GM18498 (cell line): Measurements from ENCODE around the gene CLEC4G.
A peak's percentile ranks its signal among the peaks of the same experiment; 100 is the strongest.
"Not testable (repeated sequence)": the region's sequence is repeated elsewhere in the genome, so short reads cannot be mapped to it uniquely, and the experiment has no call there.

Source experiments
- ATAC-seq: cut with Tn5 transposase; IDR thresholded peaks from one replicate; pipeline ENCODE4 v1.9.1; 2021; ENCODE audit warnings: mild to moderate bottlenecking, moderate library complexity; ENCODE audit not compliant: unreplicated experiment

Gene CLEC4G, protein sequence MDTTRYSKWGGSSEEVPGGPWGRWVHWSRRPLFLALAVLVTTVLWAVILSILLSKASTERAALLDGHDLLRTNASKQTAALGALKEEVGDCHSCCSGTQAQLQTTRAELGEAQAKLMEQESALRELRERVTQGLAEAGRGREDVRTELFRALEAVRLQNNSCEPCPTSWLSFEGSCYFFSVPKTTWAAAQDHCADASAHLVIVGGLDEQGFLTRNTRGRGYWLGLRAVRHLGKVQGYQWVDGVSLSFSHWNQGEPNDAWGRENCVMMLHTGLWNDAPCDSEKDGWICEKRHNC

GRCh38 chr19:7732045-7732444 is at the start of gene CLEC4G:
Gene CLEC4G (minus strand): TSS chr19:7732110. CDS start chr19:7732102, 8 bp downstream.
- ATAC-seq, result no peak

DNA sequence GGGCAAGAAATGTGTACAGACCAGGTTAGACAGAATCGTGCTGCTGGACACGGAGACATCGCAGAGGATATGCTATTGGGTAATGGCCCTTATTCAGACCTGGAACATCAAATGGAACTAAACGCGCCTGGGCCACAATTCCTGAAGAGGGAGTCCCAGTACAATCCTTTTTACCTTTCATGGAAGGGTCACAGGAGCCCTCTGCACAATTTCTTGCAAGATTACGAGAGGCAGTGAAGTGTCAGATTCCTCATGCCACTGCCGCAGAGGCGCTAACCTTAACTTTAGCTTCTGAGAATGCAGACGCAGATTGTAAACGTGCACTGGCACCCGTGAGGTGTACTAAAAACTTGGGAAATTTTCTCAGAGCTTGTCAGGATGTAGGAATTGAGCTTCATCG is 49.2 kb upstream of the CLEC4G start:
- no peak for ATAC-seq

- no peak for ATAC-seq
These were observed 47.9 kb upstream of the CLEC4G start for GRCh38 chr19:7779631-7780486.

- ATAC-seq, result no peak
These were observed 46.2 kb upstream of the CLEC4G start for GRCh38 chr19:7778081-7778480.

GRCh38 chr19:7775761-7776160 is 43.9 kb upstream of the CLEC4G start:
- ATAC-seq, result no peak

GRCh38 chr19:7773841-7774240 is 41.9 kb upstream of the CLEC4G start:
- no peak for ATAC-seq

DNA sequence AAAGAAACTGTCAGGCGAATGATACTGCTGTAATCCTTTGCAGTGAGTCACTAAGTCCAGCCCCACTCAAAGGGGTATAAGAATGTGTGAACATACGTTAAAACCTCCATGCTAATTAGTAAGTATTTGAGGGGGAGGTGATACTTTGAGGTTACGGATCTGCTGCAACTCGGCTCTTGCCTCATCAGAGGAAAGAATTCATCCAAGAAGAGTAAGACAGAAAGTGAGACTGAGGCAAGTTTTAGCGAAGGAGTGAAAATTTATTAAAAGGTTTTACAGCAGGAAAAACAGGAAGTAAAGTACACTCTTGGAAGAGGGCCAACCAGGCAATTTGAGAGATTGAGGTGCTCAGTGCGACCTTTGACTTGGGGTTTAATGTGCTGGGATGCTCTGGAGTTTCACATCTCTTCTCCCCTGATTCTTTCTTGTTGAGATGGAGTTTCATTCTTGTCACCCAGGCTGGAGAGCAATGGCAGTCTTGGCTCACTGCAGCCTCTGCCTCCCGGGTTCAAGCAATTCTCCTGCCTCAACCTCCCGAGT is 40.9 kb upstream of the CLEC4G start:
- peak; percentile 51 for ATAC-seq

DNA sequence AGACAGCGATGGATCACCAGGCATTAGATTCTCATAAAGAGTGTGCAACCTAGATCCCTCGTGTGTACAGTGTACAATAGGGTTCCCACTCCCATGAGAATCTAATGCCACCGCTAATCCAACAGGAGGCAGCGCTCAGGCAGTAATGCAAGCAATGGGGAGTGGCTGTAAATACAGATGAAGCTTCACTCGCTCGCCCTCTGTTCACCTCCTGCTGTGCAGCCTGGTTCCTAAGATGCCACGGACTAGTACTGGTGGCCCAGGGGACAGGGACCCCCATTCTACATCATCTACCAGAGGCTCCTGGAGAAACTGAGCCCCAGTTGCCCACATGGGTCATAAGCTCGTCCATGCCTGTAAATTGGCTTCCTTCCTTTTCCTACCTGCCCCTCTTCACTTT is 39.2 kb upstream of the CLEC4G start:
- no peak for ATAC-seq

- ATAC-seq, result no peak
These were observed 37.3 kb upstream of the CLEC4G start for GRCh38 chr19:7769171-7769570.

DNA sequence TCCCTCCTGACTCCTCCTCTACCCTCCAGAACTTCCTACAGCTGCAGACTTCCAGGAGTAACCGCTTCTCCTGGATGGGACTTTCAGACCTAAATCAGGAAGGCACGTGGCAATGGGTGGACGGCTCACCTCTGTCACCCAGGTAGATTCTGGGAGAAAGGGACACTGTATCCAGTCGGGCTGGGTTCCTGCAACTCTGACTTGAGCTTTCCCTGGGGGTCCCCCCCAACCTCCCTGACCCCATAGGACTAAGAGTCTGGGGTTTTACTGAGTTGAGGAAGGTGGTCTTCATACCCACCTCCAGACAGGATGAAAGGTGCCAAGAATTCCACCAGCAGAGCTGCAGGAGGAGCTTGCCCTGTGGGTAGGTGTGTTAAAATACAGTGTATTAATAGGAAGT is 35.6 kb upstream of the CLEC4G start:
- ATAC-seq, result no peak

DNA sequence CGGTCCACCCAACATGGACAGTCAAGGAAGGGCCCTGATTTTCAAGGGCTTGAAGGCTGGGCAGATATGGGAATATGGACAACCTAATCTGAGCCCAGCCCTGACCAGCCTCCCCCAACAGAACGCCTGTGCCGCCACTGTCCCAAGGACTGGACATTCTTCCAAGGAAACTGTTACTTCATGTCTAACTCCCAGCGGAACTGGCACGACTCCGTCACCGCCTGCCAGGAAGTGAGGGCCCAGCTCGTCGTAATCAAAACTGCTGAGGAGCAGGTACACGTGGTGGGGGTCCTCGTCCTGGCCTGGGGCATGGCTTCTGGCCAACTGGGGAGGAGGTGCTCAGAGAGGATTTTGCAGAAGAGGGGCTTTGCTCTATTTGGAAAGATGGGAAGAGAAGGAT is 34.6 kb upstream of the CLEC4G start:
- no peak for ATAC-seq

DNA sequence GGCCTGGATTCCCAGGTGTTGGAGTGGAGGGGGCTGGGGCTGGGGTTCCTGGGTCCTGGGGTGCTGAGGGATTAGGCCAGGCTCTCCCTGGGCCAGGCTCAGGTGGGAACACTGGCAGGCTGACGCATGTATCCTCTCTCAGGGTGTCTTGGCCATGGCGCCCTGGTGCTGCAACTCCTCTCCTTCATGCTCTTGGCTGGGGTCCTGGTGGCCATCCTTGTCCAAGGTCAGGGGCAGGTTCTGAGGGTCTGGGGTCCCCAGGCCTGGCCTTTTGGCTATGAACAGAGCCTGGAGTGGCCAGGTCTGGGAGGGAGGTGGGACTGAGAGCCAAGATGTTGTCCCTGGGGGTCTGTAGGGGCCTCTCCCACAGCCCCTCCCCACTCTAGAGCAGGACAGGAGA is 33.1 kb upstream of the CLEC4G start:
- not testable (repeated sequence) for ATAC-seq

- ATAC-seq, result not testable (repeated sequence)
These were observed 32.2 kb upstream of the CLEC4G start for GRCh38 chr19:7764157-7764556.

DNA sequence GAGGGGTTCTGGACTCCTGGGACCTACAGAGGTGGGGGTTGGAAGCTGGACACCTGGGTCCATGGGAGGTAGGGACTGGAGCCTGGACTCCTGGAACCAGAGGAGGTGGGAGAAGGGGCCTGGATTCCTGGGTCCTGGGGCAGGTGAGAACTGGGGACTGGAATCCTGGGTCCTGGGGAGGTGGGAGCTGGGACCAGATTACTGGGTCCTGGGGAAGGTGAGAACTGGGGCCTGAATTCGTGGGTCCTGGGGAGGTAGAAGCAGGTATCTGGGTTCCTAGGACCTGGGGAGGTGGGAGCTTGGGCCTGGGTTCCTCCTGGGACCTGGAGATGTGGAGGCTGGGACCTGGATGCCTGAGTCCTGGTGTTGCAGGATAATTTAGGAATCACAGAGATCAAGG is 31.8 kb upstream of the CLEC4G start:
- ATAC-seq, result no peak

- ATAC-seq, result no peak
These were observed 30.9 kb upstream of the CLEC4G start, which contains the start of gene CLEC4M for GRCh38 chr19:7762719-7763293. Gene CLEC4M (plus strand): TSS chr19:7763243. CDS start chr19:7763267, 24 bp downstream.

GRCh38 chr19:7759156-7759555 is 27.2 kb upstream of the CLEC4G start:
- ATAC-seq, result no peak

- no peak for ATAC-seq
These were observed 25.4 kb upstream of the CLEC4G start for GRCh38 chr19:7757358-7757757.

GRCh38 chr19:7756258-7756657 is 24.3 kb upstream of the CLEC4G start:
- no peak for ATAC-seq

GRCh38 chr19:7751157-7751783 is 19.4 kb upstream of the CLEC4G start:
- no peak for ATAC-seq

GRCh38 chr19:7748756-7749155 is 16.8 kb upstream of the CLEC4G start:
- no peak for ATAC-seq

GRCh38 chr19:7748171-7748570 is 16.3 kb upstream of the CLEC4G start:
- ATAC-seq, result no peak
